HG03378 (cell line): Measurements from ENCODE around the gene UCP1.
"Not testable (repeated sequence)": the region's sequence is repeated elsewhere in the genome, so short reads cannot be mapped to it uniquely, and the experiment has no call there.

Experiments used
- ATAC-seq: cut with Tn5 transposase; IDR thresholded peaks from one replicate; pipeline ENCODE4 v1.9.1; 2021; ENCODE audit warnings: mild to moderate bottlenecking, moderate library complexity; ENCODE audit not compliant: unreplicated experiment

Gene UCP1

DNA sequence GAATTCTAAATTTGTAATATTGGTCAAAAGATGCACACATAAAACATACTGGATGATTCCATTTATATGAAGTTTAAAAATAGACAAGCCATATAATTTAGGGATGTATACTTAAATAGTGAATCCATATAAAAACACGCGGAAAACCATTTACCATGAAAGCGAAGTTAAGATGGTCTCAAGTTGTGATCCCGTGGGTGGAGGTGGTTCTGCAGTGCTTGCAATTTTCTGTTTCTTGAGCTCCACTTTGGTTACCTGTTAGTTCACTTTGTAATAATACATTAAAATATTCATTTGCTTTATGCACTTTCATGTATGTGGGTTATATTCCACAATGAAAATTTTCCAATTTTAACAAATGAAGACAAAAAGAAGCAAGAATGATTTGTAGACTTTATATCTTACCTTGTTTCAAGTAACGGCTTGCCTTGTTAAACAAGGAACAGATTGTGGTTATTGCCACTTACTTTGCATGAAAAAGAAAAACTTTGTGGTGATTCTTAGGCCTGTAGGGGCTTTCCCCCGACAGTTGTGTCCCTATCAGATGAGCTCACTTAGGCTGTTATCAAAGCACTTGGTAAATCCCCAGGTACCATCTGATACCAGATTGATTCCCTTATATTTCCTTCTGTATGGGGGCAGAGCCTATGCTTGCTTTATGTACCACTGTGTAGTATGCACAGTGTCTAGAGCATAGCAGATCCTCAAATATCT, 12.2 kb downstream of the UCP1 start:
- ATAC-seq: peak; percentile 100

DNA sequence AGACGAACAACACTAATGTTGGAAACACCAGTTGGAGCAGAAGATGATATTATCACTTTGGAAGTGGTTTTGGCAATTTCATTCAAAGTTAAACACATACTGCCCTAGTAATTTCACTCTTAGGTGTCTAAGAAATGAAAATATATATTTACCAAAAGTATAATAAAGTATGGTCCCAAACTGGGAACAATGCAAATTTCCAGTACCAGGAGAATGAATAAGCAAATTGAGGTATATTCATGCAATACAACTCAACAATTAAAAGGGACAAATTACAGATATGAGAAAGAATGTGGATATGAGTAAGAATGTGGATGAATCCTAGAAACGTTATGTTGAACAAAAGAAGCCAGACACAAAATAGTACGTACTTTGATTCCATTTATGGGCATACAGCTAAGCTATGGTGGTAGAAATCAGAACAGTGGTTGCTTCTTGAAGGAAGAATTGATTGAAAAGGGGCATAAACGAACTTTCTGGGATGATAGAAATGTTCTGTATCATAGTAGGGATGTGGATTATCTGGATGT, 34.7 kb downstream of the UCP1 start:
- ATAC-seq: no peak

- ATAC-seq: no peak
Observed at GRCh38 chr4:140529434-140529833, 39.3 kb downstream of the UCP1 start.

DNA sequence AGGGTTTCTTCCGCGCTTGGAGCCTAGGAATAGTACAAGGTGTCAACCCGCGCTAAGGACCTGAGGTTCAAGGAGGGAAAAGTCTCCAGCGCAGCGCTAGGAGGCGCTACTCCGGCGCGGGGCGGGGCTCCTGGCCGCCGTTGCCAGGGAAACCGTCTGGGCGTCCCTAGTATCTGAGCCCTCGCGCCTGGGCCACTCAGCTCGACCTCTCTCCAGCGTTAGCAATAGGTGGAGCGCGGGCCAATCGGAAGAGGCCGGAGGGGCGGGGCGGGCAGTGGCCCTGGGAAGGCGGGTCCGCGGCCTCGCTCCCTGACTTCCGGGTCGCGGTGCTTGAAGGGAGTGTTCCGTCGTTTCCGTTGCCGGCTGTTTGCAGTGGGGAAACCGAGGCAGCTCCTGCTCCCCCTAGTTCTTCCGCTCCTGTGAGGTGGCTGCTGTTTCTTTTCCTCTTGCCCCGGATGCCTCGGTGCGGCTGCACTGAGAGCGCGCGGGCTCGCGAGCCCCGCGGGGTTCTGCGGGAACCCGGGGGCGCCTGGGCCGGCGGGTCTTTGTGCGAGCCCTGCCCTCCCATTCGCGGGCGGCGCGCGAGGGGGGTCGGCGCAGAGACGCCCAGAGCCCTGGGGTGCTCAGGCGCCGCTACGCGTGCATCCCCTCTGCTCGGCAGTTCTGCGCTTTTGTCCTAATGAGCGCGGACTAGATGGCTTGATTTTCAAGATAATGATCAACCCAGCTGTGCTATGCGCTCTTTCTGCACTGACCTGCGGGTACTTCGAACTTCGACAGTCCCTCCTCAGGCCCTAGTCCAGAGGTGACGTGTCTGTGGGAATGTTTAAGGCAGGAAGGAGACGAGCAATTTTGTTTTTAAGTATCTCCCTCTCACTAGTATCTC, 44.7 kb downstream of the UCP1 start, which contains the start of gene ELMOD2:
TSS of gene ELMOD2 (plus strand) at position 312 of the 886 bp plus-strand sequence. CDS start 1,261 bp downstream, outside the sequence.
- ATAC-seq: peak; percentile 99

DNA sequence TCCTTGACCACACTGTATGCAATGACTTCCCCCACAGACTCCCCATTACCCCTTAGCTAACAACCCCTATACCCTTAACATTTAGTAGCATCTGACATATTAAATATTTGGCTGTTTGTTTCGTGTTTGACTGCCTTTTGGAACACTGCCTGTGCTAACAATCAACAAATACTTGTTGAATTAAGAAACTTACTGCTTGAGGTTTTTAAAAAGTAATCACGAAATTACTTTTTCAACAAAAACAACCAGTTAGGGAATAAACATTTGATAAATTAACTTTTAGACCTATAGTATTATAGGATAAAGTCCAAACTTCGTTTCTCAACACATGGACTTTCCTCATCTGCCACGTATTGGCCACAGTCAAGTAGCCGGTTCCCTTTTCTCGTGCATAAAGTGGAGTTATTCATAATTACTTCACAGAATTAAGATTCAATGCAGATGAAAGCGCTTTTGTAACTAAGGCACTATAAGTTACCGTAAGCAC, 45.3 kb downstream of the UCP1 start:
- no peak for ATAC-seq

- ATAC-seq: no peak
Observed at GRCh38 chr4:140515423-140515822, 53.3 kb downstream of the UCP1 start.

- ATAC-seq: not testable (repeated sequence)
Observed at GRCh38 chr4:140513765-140514164, 55.0 kb downstream of the UCP1 start.
